Measurements from ENCODE around the gene ALAS1. TPM values are rescaled to one million over a fixed set of nuclear protein-coding genes. Genes with fewer than 3 reads are reported as not detected.

ALAS1 gene
- total and polyA plus RNA-seq, 2 of the 13 experiments (the other 11 are each of a cell fraction or from before 2014, with no cell fraction given) = 36.0 to 43.2 TPM

DNA sequence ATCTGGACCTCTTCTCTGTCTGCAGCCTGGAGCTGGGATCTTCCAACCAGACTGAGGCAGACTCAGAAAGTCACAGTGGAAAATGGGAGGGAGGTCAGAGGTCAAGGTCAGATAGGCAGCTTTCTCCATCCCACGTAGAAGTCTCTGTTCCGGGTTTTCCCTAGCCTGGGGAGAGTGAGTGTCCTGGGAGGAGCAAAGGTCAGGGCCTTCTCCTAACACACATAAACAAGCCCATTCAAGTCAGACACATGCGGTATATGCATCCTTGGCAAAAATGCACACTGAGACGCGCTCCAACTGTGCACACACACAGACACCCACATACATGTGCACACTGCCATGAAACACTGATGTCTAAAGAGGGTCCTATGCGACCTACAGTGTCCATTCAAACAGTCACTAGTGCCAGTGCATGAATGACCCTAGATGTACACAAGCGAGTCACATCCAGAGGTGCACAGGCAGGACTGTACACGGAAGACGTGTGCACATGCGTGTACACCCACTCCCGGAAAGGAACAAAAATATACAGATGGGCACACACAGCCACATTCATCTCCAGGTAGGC lies 40.3 kb downstream of the ALAS1 start (continued):
- TF ChIP-seq KIAA2018 (CRISPR knock-in tag; IDR thresholded peaks at IDR 0.05; ENCODE audit: borderline replicate concordance) (peak; percentile 51; the same call in 1 of the 2 replicates), HNF4G (IDR thresholded peaks at IDR 0.05; ENCODE audit: borderline replicate concordance, low read depth, low read length) (peak; percentile 93), HNF4G (CRISPR knock-in tag; IDR thresholded peaks at IDR 0.05; ENCODE audit: borderline replicate concordance, low read depth) (peak; percentile 94), DBP (CRISPR knock-in tag; IDR thresholded peaks at IDR 0.05; ENCODE audit: not compliant biosample characterization) (no peak), MLXIP (CRISPR knock-in tag; IDR thresholded peaks at IDR 0.05; ENCODE audit: borderline replicate concordance) (no peak), KLF16 (CRISPR knock-in tag; IDR thresholded peaks at IDR 0.05) (peak in 1 of 2 experiments; percentile 82; a peak in 1 of 4 replicates), SKI (IDR thresholded peaks at IDR 0.05; ENCODE audit: partially characterized antibody) (peak; percentile 77), POLR2AphosphoS5 (IDR thresholded peaks at IDR 0.05; ENCODE audit: low read depth, low read length) (peak; percentile 80), HOMEZ (CRISPR knock-in tag; IDR thresholded peaks at IDR 0.05; ENCODE audit: low read depth) (peak; percentile 12; the same call in 1 of the 2 replicates), ZNF17 (CRISPR knock-in tag; IDR thresholded peaks at IDR 0.05) (no peak), NFE2L1 (CRISPR knock-in tag; IDR thresholded peaks at IDR 0.05; ENCODE audit: borderline replicate concordance) (no peak), NONO (IDR thresholded peaks at IDR 0.05) (no peak), NONO (CRISPR knock-in tag; conservative IDR thresholded peaks at IDR 0.05) (peak; percentile 79), MEIS2 (CRISPR knock-in tag; IDR thresholded peaks at IDR 0.05) (0 out of 2 replicates have a peak, but pooled peaks have one; percentile 15), ZC3H13 (CRISPR knock-in tag; IDR thresholded peaks at IDR 0.05) (peak; percentile 87), BCL6 (CRISPR knock-in tag; IDR thresholded peaks at IDR 0.05) (0 out of 2 replicates have a peak, but pooled peaks have one; percentile 31)

Measured in HepG2 (cell line).